ENCODE data around the gene UTP11. TPM values are rescaled to one million over a fixed set of nuclear protein-coding genes. Genes with fewer than 3 reads are reported as not detected.

The UTP11 gene
- polyA plus RNA-seq, 1 donor from 2014 or later = 144 TPM

- no peaks in the 10 kb centered on the region for H3F3A ChIP-seq (ENCODE audit: insufficient read depth, low read length, poor library complexity, severe bottlenecking)
- no peaks in the 10 kb centered on the region for H3K79me2 ChIP-seq (replicated peaks; ENCODE audit: insufficient read depth, low read length)
- H3K27me3 ChIP-seq (ENCODE audit: insufficient read depth, low read depth, low read length) = no peaks in the 10 kb centered on the region
- H4K20me1 ChIP-seq (ENCODE audit: insufficient read depth) = no peaks in the 10 kb centered on the region
- no peaks in the 10 kb centered on the region for H3K36me3 ChIP-seq (ENCODE audit: insufficient read depth, low read length)
- no peak overlapping the region for H3K27ac ChIP-seq (ENCODE audit: low read length)
- TF ChIP-seq CTCF (IDR thresholded peaks at IDR 0.05; ENCODE audit: poor library complexity, severe bottlenecking) (no peak), EP300 (conservative IDR thresholded peaks at IDR 0.05; ENCODE audit: poor library complexity, severe bottlenecking) (no peak), REST (IDR thresholded peaks at IDR 0.05; ENCODE audit: borderline replicate concordance) (no peak), SMC3 (conservative IDR thresholded peaks at IDR 0.05; ENCODE audit: poor library complexity) (no peak), POLR2AphosphoS5 (IDR thresholded peaks at IDR 0.05) (no peak), TAF1 (IDR thresholded peaks at IDR 0.05; ENCODE audit: low read depth) (no peak), RAD21 (conservative IDR thresholded peaks at IDR 0.05) (no peak), EZH2 (IDR thresholded peaks at IDR 0.05; ENCODE audit: borderline replicate concordance, insufficient read depth, low read length, poor library complexity, severe bottlenecking) (no peak), MXI1 (conservative IDR thresholded peaks at IDR 0.05; ENCODE audit: poor library complexity, severe bottlenecking) (no peak)
- H3K9me2 ChIP-seq (ENCODE audit: insufficient read depth, low read length) = no peaks in the 10 kb centered on the region
- no peak overlapping the region for H3K4me2 ChIP-seq (ENCODE audit: low read length)
- no peak overlapping the region for H3K9ac ChIP-seq (ENCODE audit: low read length)
- no peaks in the 10 kb centered on the region for H3K9me3 ChIP-seq (ENCODE audit: low read length)
- H2AFZ ChIP-seq (ENCODE audit: low read depth, low read length) = no peak overlapping the region
- no peak overlapping the region for H3K4me3 ChIP-seq (ENCODE audit: low read length)
These were observed 56.4 kb downstream of the UTP11 start for GRCh38 chr1:38068980-38069340.

GRCh38 chr1:38071312-38072256 lies 59.0 kb downstream of the UTP11 start:
- Histone ChIP-seq H3K79me2 (replicated peaks; ENCODE audit: insufficient read depth, low read length) (no peaks in the 10 kb centered on the region), H3K27me3 (ENCODE audit: insufficient read depth, low read depth, low read length) (no peaks in the 10 kb centered on the region), H4K20me1 (ENCODE audit: insufficient read depth) (no peaks in the 10 kb centered on the region), H3K4me3 (ENCODE audit: low read length) (no peak overlapping the region), H3K9ac (ENCODE audit: low read length) (no peak overlapping the region), H3F3A (ENCODE audit: insufficient read depth, low read length, poor library complexity, severe bottlenecking) (no peaks in the 10 kb centered on the region), H3K4me2 (ENCODE audit: low read length) (no peak overlapping the region), H3K9me3 (ENCODE audit: low read length) (no peaks in the 10 kb centered on the region), H3K9me2 (ENCODE audit: insufficient read depth, low read length) (no peaks in the 10 kb centered on the region), H2AFZ (ENCODE audit: low read depth, low read length) (no peak overlapping the region), H3K27ac (ENCODE audit: low read length) (no peak overlapping the region), H3K36me3 (ENCODE audit: insufficient read depth, low read length) (no peaks in the 10 kb centered on the region)
- no peak for TF ChIP-seq EP300 (conservative IDR thresholded peaks at IDR 0.05; ENCODE audit: poor library complexity, severe bottlenecking)
- no peak for TF ChIP-seq SMC3 (conservative IDR thresholded peaks at IDR 0.05; ENCODE audit: poor library complexity)
- no peak for TF ChIP-seq POLR2AphosphoS5 (IDR thresholded peaks at IDR 0.05)
- TF ChIP-seq EZH2 (IDR thresholded peaks at IDR 0.05; ENCODE audit: borderline replicate concordance, insufficient read depth, low read length, poor library complexity, severe bottlenecking) = no peak
- TF ChIP-seq TAF1 (IDR thresholded peaks at IDR 0.05; ENCODE audit: low read depth) = no peak
- no peak for TF ChIP-seq REST (IDR thresholded peaks at IDR 0.05; ENCODE audit: borderline replicate concordance)
- no peak for TF ChIP-seq RAD21 (conservative IDR thresholded peaks at IDR 0.05)
- TF ChIP-seq CTCF (IDR thresholded peaks at IDR 0.05; ENCODE audit: poor library complexity, severe bottlenecking) = no peak
- no peak for TF ChIP-seq MXI1 (conservative IDR thresholded peaks at IDR 0.05; ENCODE audit: poor library complexity, severe bottlenecking)
